Stimulated activated effector memory CD8-positive, alpha-beta T cell treated with anti-CD3 and anti-CD28 coated beads, Interleukin-12 subunit alpha, Interleukin-12 subunit beta, amount 100 ng/mL, for 72 hours (primary cell): ENCODE results near the gene TYR.

Experiments
- ATAC-seq: fragments of 150-1000 bp; cut with Tn5 transposase; 2 replicates; pipeline ENCODE4 v1.10.0; 2021
- DNase-seq, 2 donors: peaks; one replicate each; pipeline ENCODE4 v3.0.0; 2021 to 2022; ENCODE audit warnings: low spot score in 2 of 2
- H3K27ac Mint-ChIP-seq: one replicate; pipeline ENCODE4 v1.8.0; 2022; ENCODE audit warnings: mild to moderate bottlenecking, mixed read lengths
- H3K36me3 Mint-ChIP-seq: one replicate; pipeline ENCODE4 v1.8.0; 2022; ENCODE audit warnings: mild to moderate bottlenecking, mixed read lengths
- H3K4me1 Mint-ChIP-seq: one replicate; pipeline ENCODE4 v1.8.0; 2022; ENCODE audit warnings: mixed read lengths
- H3K4me3 Mint-ChIP-seq: one replicate; pipeline ENCODE4 v1.8.0; 2022; ENCODE audit warnings: mild to moderate bottlenecking, mixed read lengths
- H3K9me3 Mint-ChIP-seq: one replicate; pipeline ENCODE4 v1.8.0; 2022; ENCODE audit warnings: mixed read lengths

TYR gene

DNA sequence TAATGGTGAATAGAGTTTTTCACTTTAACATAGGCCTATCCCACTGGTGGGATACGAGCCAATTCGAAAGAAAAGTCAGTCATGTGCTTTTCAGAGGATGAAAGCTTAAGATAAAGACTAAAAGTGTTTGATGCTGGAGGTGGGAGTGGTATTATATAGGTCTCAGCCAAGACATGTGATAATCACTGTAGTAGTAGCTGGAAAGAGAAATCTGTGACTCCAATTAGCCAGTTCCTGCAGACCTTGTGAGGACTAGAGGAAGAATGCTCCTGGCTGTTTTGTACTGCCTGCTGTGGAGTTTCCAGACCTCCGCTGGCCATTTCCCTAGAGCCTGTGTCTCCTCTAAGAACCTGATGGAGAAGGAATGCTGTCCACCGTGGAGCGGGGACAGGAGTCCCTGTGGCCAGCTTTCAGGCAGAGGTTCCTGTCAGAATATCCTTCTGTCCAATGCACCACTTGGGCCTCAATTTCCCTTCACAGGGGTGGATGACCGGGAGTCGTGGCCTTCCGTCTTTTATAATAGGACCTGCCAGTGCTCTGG, at the start of gene TYR:
Gene TYR (plus strand): TSS at position 185 of the 541 bp plus-strand sequence. CDS start 79 bp downstream, at position 264.
- H3K4me3 Mint-ChIP-seq = no peak within 1 kb of the TSS
- no peak within 1 kb of the TSS for H3K27ac Mint-ChIP-seq
- H3K9me3 Mint-ChIP-seq = peaks cover 12% of the 10 kb centered on the region
- H3K4me1 Mint-ChIP-seq = no peaks in the 10 kb centered on the region
- no peak for ATAC-seq
- DNase-seq = no peak
- no peaks in the 10 kb centered on the region for H3K36me3 Mint-ChIP-seq

GRCh38 chr11:89136606-89137005, 41.1 kb upstream of the TYR start:
- H3K9me3 Mint-ChIP-seq = peaks cover 13% of the 10 kb centered on the region
- H3K4me3 Mint-ChIP-seq = no peak overlapping the region
- ATAC-seq (no peak), DNase-seq (no peak)
- H3K27ac Mint-ChIP-seq = no peak overlapping the region
- H3K36me3 Mint-ChIP-seq = no peaks in the 10 kb centered on the region
- no peaks in the 10 kb centered on the region for H3K4me1 Mint-ChIP-seq

GRCh38 chr11:89147229-89147628, 30.4 kb upstream of the TYR start:
- Mint-ChIP-seq H3K4me1 (no peaks in the 10 kb centered on the region), H3K9me3 (peaks cover 16% of the 10 kb centered on the region), H3K27ac (no peak overlapping the region), H3K36me3 (no peaks in the 10 kb centered on the region), H3K4me3 (no peak overlapping the region)
- DNase-seq = no peak
- no peak for ATAC-seq

- Mint-ChIP-seq H3K4me3 (no peak overlapping the region), H3K36me3 (no peaks in the 10 kb centered on the region), H3K4me1 (no peaks in the 10 kb centered on the region), H3K9me3 (peaks cover 4% of the 10 kb centered on the region), H3K27ac (no peak overlapping the region)
- ATAC-seq = no peak
- no peak for DNase-seq
Measured at GRCh38 chr11:89159974-89160373, 17.7 kb upstream of the TYR start.

DNA sequence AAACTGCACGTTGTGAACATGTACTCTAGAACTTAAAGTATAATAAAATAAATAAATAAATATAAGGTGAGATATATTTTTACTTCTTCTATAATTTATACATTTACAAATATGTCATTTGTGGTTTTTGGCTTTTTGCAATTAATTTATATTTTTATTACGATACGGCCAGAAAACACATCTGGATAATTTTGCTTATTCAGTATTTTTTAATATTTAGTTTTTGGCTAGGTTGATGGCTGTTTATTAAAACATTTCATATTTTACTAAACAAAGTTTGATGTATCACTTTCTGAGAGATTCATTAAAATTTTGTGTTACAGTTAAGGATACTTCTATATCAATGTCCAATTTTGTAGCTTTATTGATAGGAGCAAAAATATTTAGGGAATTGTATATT, 15.7 kb upstream of the TYR start:
- no peak overlapping the region for H3K4me3 Mint-ChIP-seq
- H3K27ac Mint-ChIP-seq = no peak overlapping the region
- DNase-seq (no peak), ATAC-seq (no peak)
- H3K4me1 Mint-ChIP-seq = no peaks in the 10 kb centered on the region
- H3K9me3 Mint-ChIP-seq = peaks cover 4% of the 10 kb centered on the region
- no peaks in the 10 kb centered on the region for H3K36me3 Mint-ChIP-seq

- Mint-ChIP-seq H3K9me3 (peaks cover 9% of the 10 kb centered on the region), H3K36me3 (no peaks in the 10 kb centered on the region), H3K27ac (no peak overlapping the region), H3K4me1 (no peaks in the 10 kb centered on the region), H3K4me3 (no peak overlapping the region)
- DNase-seq (no peak), ATAC-seq (no peak)
Measured at GRCh38 chr11:89163686-89164085, 14.0 kb upstream of the TYR start.

DNA sequence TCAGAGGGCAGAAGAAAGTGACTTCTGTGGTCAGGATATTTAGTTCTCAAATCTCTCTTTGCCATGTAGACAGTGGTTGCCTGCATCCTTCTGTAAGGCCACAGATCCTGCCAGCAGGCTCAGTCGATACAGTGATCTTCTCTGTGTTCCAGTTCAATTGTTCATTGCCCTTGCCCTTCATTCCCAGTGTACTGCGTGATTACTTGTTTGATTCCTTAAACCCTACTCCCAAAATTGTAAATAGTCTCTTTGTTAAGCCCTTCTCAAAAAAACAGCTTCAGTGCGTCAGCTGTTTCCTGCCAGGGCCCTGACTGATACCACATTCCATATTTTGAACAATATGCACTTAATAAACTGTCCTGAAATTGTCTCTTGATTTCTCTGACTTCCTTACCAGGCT, 9.3 kb upstream of the TYR start:
- Mint-ChIP-seq H3K4me3 (no peak overlapping the region), H3K9me3 (peaks cover 9% of the 10 kb centered on the region), H3K27ac (no peak overlapping the region), H3K36me3 (no peaks in the 10 kb centered on the region), H3K4me1 (no peaks in the 10 kb centered on the region)
- ATAC-seq (no peak), DNase-seq (no peak)

DNA sequence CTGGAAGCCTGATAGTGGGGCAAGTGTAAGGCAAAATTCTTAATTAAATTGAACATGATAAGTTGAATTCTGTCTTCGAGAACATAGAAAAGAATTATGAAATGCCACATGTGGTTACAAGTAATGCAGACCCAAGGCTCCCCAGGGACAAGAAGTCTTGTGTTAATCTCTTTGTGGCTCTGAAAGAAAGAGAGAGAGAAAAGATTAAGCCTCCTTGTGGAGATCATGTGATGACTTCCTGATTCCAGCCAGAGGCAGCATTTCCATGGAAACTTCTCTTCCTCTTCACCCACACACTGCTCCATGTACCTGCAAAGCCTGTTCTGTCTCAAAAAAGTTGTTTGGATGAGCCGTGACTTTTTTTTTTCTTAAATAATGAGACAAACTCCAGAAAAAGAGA, 1.9 kb upstream of the TYR start:
- H3K9me3 Mint-ChIP-seq = peaks cover 12% of the 10 kb centered on the region
- H3K27ac Mint-ChIP-seq = no peak overlapping the region
- no peaks in the 10 kb centered on the region for H3K36me3 Mint-ChIP-seq
- no peaks in the 10 kb centered on the region for H3K4me1 Mint-ChIP-seq
- DNase-seq = no peak
- H3K4me3 Mint-ChIP-seq = no peak overlapping the region
- no peak for ATAC-seq

GRCh38 chr11:89176938-89177337, 737 bp upstream of the TYR start:
- Mint-ChIP-seq H3K4me3 (no peak overlapping the region), H3K4me1 (no peaks in the 10 kb centered on the region), H3K27ac (no peak overlapping the region), H3K36me3 (no peaks in the 10 kb centered on the region), H3K9me3 (peaks cover 12% of the 10 kb centered on the region)
- no peak for ATAC-seq
- DNase-seq = no peak

DNA sequence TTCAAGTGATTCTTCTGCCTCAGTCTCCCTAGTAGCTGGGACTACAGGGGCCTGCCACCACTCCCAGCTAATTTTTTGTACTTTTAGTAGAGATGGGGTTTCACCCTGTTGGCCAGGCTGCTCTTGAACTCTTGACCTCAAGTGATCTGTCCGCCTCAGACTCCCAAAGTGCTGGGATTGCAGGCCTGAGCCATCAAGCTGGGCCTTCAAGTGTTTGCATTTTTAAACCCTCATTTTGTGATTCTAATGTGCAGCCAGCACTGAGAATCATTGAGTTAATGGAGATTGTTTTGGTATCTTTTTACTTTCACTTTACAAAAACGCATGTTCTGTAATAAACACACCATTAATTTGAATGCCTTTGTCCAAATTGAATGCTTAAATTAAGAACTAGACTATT, 3.4 kb downstream of the TYR start:
- Mint-ChIP-seq H3K36me3 (no peaks in the 10 kb centered on the region), H3K4me3 (no peak overlapping the region), H3K9me3 (peaks cover 6% of the 10 kb centered on the region), H3K27ac (no peak overlapping the region), H3K4me1 (no peaks in the 10 kb centered on the region)
- ATAC-seq (no peak), DNase-seq (no peak)

DNA sequence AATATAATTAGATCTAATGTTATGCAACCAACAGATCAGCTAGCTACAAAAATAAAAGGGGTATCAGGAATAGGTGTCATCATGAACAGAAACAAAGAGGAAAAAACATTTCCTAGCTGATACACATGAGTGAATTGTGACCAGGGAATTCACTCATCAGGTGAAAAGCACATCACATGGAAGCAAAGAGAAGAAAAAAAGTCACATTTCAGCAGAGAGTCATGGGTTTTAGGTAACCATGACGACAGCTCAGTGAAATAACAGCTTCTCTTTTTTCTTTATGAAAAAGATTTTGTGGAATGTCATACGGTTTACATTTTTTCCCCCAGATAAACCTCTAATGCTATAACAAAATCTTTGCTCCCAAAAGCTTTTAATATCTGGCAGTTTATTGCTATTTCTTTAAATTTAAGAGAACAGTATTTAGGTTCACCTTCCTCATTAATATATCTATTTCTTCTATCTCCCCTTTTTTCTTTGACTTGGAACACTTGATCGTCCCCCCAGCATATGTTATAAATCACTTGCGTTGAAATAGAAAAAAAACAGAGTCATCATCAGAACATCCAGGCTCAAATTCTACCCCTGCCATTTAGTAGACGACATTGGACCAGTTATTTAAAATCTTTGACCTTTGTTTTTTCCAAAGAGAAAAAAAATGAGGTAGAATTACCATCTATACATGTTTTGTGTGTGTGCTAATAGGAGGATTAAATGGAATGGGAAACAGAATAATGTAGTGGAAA, 5.3 kb downstream of the TYR start:
- H3K27ac Mint-ChIP-seq = no peak overlapping the region
- no peaks in the 10 kb centered on the region for H3K4me1 Mint-ChIP-seq
- H3K4me3 Mint-ChIP-seq = no peak overlapping the region
- no peaks in the 10 kb centered on the region for H3K36me3 Mint-ChIP-seq
- DNase-seq (no peak), ATAC-seq (no peak)
- no peaks in the 10 kb centered on the region for H3K9me3 Mint-ChIP-seq

GRCh38 chr11:89184021-89184420, 6.3 kb downstream of the TYR start:
- Mint-ChIP-seq H3K4me1 (no peaks in the 10 kb centered on the region), H3K36me3 (no peaks in the 10 kb centered on the region), H3K27ac (no peak overlapping the region), H3K4me3 (no peak overlapping the region), H3K9me3 (no peaks in the 10 kb centered on the region)
- ATAC-seq (no peak), DNase-seq (no peak)

DNA sequence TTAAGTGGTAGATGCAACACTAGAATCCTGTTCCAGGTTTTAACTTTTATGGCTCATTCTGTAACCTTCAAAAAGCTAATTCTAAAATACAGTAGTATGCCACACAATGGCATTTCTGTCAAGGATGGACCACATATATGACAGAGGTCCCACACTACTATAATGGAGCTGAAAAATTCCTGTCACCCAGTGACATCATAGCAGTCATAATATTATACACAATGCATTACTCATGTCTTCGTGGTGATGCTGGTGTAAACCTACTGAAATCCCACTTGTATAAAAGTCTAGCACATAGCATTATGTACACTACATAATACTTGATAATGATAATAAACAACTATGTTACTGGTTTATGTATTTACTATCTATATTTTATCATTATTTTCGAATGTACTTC, 12.1 kb downstream of the TYR start:
- ATAC-seq = no peak
- no peak for DNase-seq
- no peak overlapping the region for H3K4me3 Mint-ChIP-seq
- H3K4me1 Mint-ChIP-seq = no peaks in the 10 kb centered on the region
- peaks cover 5% of the 10 kb centered on the region for H3K9me3 Mint-ChIP-seq
- no peaks in the 10 kb centered on the region for H3K36me3 Mint-ChIP-seq
- no peak overlapping the region for H3K27ac Mint-ChIP-seq

DNA sequence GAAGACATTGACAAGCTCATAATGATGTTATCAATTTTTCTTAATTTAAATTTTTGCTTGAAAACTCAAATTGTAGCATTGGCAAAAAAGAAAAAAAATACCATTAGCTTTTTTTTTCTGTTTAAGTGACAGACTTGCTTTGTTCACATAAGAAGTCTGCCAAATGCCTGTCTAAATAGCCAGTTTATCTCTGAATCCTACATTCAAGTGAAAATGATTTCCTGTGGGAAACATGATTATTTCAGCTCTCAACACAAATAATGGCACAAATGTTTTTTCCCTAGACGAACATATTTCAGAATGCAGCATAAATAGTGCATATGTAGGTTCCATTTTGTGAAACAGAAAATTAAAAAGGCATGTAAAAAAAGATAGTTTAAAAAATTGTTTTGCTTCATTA, 23.5 kb downstream of the TYR start:
- ATAC-seq = no peak
- H3K4me3 Mint-ChIP-seq = no peak overlapping the region
- no peak overlapping the region for H3K27ac Mint-ChIP-seq
- no peaks in the 10 kb centered on the region for H3K4me1 Mint-ChIP-seq
- H3K36me3 Mint-ChIP-seq = no peaks in the 10 kb centered on the region
- no peak for DNase-seq
- H3K9me3 Mint-ChIP-seq = peaks cover 11% of the 10 kb centered on the region

DNA sequence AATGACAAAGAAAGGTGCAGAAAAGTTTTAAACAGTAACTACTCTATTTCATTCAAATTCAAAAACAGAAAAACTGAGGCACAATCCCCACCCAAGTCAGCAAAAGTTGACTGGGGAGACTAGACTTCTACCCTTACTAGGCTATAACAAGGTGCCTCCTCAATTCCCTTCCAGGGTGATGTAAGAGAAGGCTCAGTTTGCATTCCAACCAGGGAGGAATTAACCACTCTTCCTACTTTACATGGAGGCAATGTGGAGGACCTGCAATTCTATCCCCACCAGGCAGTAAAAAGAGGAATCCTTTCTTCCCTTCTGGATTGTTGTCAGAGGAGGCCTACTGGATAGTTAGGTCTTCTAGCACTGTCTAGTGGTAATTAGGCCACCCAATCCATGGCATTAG, 26.1 kb downstream of the TYR start:
- H3K27ac Mint-ChIP-seq = no peak overlapping the region
- DNase-seq (no peak), ATAC-seq (no peak)
- H3K4me1 Mint-ChIP-seq = no peaks in the 10 kb centered on the region
- H3K4me3 Mint-ChIP-seq = no peak overlapping the region
- H3K36me3 Mint-ChIP-seq = no peaks in the 10 kb centered on the region
- peaks cover 12% of the 10 kb centered on the region for H3K9me3 Mint-ChIP-seq

GRCh38 chr11:89205378-89205777, 27.7 kb downstream of the TYR start:
- no peak for ATAC-seq
- Mint-ChIP-seq H3K27ac (no peak overlapping the region), H3K4me1 (no peaks in the 10 kb centered on the region), H3K4me3 (no peak overlapping the region), H3K9me3 (peaks cover 12% of the 10 kb centered on the region), H3K36me3 (no peaks in the 10 kb centered on the region)
- no peak for DNase-seq
